Measurements from ENCODE around the gene GRIK3. TPM values are rescaled to one million over a fixed set of nuclear protein-coding genes. Genes with fewer than 3 reads are reported as not detected.

Gene GRIK3
- total and polyA plus RNA-seq, 2 of the 8 experiments (the other 6 are each of a cell fraction or from before 2014, with no cell fraction given) = 2.1 to 3.4 TPM

- H3K4me1 ChIP-seq (replicated peaks in 1 of 4; ENCODE audit: control insufficient read depth in 3 of 4, insufficient read depth in 4 of 4, low read length in 3 of 4) = peaks cover 26 to 68% (median 49%) of the 10 kb centered on the region in 4 experiments
- H3K79me2 ChIP-seq (ENCODE audit: control insufficient read depth in 1 of 2, insufficient read depth in 2 of 2, low read length in 2 of 2) = no peaks in the 10 kb centered on the region
- peak overlapping the region; percentile 95; the same call in 1 of the 2 replicates for H2BK12ac ChIP-seq (ENCODE audit: low read depth, low read length)
- 73% methylated on average over 4 of the region's 4 CpGs; no CpG with 5 or more reads in 1 of the 2 experiments for WGBS, 2 experiments (ENCODE audit: extremely low coverage in 1 of 2, insufficient coverage in 1 of 2, insufficient read length in 1 of 2, insufficient replicate concordance in 2 of 2, low coverage in 1 of 2, low lambda C conversion rate in 2 of 2, missing lambda C conversion rate in 1 of 2)
- no peaks in the 10 kb centered on the region for H3K9me3 ChIP-seq (ENCODE audit: insufficient read depth in 2 of 2, low read depth in 1 of 2, low read length in 1 of 2)
- H4K5ac ChIP-seq (ENCODE audit: insufficient read length, low read depth, low read length) = no peak overlapping the region
- 0 out of 2 replicates have a peak overlapping the region, but pooled peaks have one; percentile 94 for H2BK5ac ChIP-seq (ENCODE audit: low read depth, low read length)
- H4K8ac ChIP-seq (ENCODE audit: extremely low read depth, insufficient read depth, low read length) = no peak overlapping the region
- DNase-seq (ENCODE audit: low read depth in 1 of 2, low spot score in 2 of 2) = no peak
- H3K79me1 ChIP-seq (ENCODE audit: low read depth, low read length) = no peaks in the 10 kb centered on the region
- H2AK5ac ChIP-seq (ENCODE audit: low read depth, low read length) = peak overlapping the region; percentile 75; the same call in 1 of the 2 replicates
- no peak for FAIRE-seq
- TF ChIP-seq TAF7 (optimal IDR thresholded peaks at IDR 0.05; ENCODE audit: borderline replicate concordance, low read depth, low read length) = no peak
- TF ChIP-seq PHF8 (conservative IDR thresholded peaks at IDR 0.05; ENCODE audit: low read depth, low read length) = no peak
- no peak for TF ChIP-seq ATF2 (IDR thresholded peaks at IDR 0.05; ENCODE audit: low read length)
- no peak for TF ChIP-seq YY1 (IDR thresholded peaks at IDR 0.05; ENCODE audit: low read depth, low read length)
- no peak for TF ChIP-seq SIX5 (IDR thresholded peaks at IDR 0.05; ENCODE audit: low read depth, low read length)
- no peak for TF ChIP-seq SRF (IDR thresholded peaks at IDR 0.05; ENCODE audit: low read depth, low read length)
- TF ChIP-seq KDM5A (IDR thresholded peaks at IDR 0.05; ENCODE audit: low read length) = no peak
- TF ChIP-seq JUN (IDR thresholded peaks at IDR 0.05; ENCODE audit: low read depth, low read length) = no peak
- no peak for TF ChIP-seq NRF1 (IDR thresholded peaks at IDR 0.05; ENCODE audit: low read depth, low read length)
- peak overlapping the region; percentile 90 for H4K91ac ChIP-seq (replicated peaks; ENCODE audit: insufficient read length, low read length)
- H3K4ac ChIP-seq (replicated peaks; ENCODE audit: insufficient read length, low read depth, low read length) = peak overlapping the region; percentile 70
- H3K23ac ChIP-seq (ENCODE audit: insufficient read length) = no peak overlapping the region
- H2BK120ac ChIP-seq (replicated peaks; ENCODE audit: low read depth, low read length) = peak overlapping the region; percentile 36
- peak overlapping the region; percentile 96 for H2BK15ac ChIP-seq (ENCODE audit: low read length)
- peak overlapping the region; percentile 76 for H2BK20ac ChIP-seq (ENCODE audit: low read length)
- ChIA-PET POLR2A (ENCODE audit: partially characterized antibody) (no interaction called here), CTCF (ENCODE audit: partially characterized antibody) (interaction anchor here (1.2 to 1.4 kb wide), 2 partner anchors 284 to 301 kb away, joined by 3 to 4 read pairs; no protein-coding TSS in a partner anchor)
- H3K56ac ChIP-seq (replicated peaks; ENCODE audit: insufficient read length, low read depth, low read length) = no peak overlapping the region
- H3K27me3 ChIP-seq (replicated peaks in 1 of 4; ENCODE audit: control insufficient read depth in 3 of 4, extremely low read depth in 1 of 4, insufficient read depth in 3 of 4, low read length in 3 of 4) = peaks cover 0 to 7% (median 5%) of the 10 kb centered on the region in 4 experiments; a peak in 6 of 7 replicates
- no peak overlapping the region for H3K4me3 ChIP-seq (ENCODE audit: extremely low read depth in 1 of 4, insufficient read depth in 2 of 4, low read depth in 3 of 4, low read length in 4 of 4)
- no peaks in the 10 kb centered on the region for H4K20me1 ChIP-seq (replicated peaks in 1 of 2; ENCODE audit: control insufficient read depth in 1 of 2, insufficient read depth in 2 of 2, low read length in 2 of 2)
- no peaks in the 10 kb centered on the region for H3K36me3 ChIP-seq (ENCODE audit: control insufficient read depth in 2 of 4, insufficient read depth in 4 of 4, low read length in 3 of 4)
- peaks cover 7% of the 10 kb centered on the region for H3K23me2 ChIP-seq (ENCODE audit: low read depth, low read length)
- H3K9ac ChIP-seq (replicated peaks in 1 of 4; ENCODE audit: extremely low read depth in 1 of 4, low read depth in 3 of 4, low read length in 3 of 4) = no peak overlapping the region
- no peak overlapping the region for H3K27ac ChIP-seq (ENCODE audit: low read depth, low read length)
- H3K18ac ChIP-seq (ENCODE audit: extremely low read depth, low read length) = peak overlapping the region; percentile 79
- no peak overlapping the region for H3K4me2 ChIP-seq (ENCODE audit: insufficient read depth in 1 of 2, low read depth in 2 of 2, low read length in 2 of 2)
- H3K14ac ChIP-seq (ENCODE audit: insufficient read length) = no peak overlapping the region
- no peak overlapping the region for H2AFZ ChIP-seq (ENCODE audit: low read length)
Observed at GRCh38 chr1:37040773-37041172, 6.5 kb upstream of the GRIK3 start.
